ENCODE data around the gene CTU1.

Gene CTU1

DNA sequence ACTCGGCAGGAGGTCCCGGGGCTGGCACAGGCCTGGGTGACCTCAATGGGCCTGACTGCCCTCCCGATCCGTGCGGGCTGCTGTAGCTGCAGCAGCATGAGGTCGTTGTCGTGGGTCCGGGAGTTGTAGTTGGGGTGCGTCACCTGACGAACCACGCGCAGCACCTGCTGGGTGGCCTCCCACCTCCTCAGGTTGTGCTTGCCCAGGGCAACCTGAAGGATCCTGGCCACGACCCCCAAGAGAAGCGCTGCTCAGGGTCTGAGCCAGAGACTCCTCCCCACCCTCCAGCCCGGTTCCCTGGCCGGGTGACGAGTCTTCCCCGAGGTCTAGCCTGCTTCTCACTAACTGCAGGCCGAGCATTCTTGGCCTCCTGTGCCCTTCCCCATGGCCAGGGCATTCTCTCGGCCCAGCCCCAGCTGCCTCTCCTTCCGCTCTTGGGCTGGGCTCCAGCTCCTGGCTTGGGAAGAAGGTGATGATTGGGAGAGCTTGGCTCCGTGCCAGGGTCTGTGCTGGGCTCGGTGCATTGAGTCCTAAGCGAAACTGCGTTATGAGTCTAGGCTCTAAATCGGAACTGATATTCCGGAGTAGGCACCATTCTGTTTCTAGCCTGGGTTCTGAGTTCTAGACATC lies 28.6 kb downstream of the CTU1 start:
- no peak for DNase-seq

DNA sequence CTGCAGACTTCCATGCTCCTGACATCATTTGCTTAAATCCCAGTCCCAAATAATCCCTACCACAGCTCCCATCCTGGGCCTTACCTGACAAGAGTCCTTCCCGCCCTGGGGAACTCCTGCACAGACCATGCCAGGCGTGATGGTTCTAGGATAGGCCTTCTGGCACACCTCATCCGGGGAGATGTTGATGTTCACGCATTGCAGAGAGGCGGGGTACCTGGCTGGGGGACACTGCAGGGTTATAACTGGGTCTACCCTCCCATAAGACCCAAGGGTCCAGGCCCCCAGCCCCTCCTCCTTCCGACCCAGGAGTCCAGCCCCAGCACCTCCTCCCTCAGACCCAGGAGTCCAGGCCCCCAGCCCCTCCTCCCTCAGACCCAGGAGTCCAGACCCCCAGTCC lies 29.5 kb downstream of the CTU1 start:
- no peak for DNase-seq

DNA sequence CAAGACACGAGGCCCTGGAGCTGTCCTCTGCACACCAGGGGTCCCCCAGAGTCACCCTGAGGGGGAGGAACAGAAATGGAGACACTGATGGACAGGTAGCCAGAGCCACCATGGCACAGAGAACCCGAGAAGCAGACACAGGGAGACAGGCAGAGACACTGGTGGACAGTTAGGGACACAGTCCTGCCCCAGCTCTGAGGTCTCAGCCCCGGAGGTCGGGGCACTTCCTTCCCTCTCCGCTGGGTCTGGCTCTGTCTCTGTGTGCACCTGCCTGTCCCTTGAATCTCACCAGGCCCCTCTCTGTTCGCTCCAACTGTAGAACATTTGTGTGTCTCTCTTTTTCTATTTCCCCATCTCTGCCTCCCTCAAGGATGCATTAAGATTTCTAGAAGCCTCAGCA lies 30.1 kb downstream of the CTU1 start:
- DNase-seq: no peak

DNA sequence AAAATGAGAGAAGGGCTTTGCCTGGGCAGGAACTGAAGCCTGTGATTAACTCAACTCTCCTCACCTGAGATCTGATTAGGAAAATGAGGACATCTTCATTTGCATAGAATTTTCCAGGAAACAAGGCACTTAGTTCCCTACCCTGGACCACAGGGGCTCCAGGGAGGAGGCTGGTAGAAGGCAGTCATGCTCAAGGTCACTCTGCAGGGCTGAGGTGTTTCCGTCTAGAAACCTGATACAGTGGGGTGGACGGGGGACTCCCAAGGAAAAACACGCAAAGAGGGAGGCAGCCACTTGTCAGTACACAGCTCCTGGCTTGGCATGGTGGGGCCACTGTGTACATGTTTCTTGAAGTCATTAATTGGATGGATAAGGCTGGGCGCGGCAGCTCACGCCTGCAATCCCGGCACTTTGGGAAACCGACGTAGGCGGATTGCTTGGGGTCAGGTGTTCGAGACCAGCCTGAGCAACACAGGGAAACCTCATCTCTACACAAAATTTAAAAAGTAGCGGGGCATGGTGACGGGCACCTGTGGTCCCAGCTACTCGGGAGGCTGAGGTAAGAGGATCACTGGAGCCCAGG lies 31.5 kb downstream of the CTU1 start:
- DNase-seq: no peak

DNA sequence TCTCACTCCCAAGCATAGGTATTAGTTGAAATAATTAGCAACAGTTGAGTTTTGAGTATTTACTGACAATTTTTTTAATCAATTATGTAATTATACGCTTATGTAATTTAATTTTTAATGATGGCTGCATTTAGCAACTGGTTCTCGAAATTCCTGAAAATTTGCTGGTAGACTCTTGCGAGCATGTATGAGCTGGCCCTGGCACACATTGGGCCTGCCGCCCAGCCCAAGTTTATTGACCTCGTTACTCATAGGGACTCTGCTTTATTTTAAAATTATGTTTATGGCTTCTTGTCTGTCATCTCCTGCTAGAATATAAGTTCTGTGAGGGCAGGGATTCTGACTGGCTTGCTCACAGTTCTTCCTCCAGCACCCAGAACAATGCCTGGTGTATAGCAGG lies 32.2 kb downstream of the CTU1 start:
- DNase-seq: no peak

DNA sequence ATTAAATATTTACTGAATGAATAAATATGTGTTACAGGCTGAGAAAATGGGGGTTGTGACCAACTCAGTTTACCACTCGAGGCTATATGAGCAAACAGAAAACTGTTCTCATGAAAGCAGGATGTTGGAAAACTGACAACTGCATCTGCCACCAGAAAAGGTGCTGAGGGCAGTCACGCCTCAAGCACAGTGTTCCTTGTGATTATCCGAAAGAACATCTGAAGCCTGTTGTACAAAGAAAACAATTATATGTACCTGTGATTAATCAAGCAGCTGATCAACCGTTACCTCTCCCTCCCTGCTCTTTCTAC lies 37.2 kb downstream of the CTU1 start:
- no peak for DNase-seq

DNA sequence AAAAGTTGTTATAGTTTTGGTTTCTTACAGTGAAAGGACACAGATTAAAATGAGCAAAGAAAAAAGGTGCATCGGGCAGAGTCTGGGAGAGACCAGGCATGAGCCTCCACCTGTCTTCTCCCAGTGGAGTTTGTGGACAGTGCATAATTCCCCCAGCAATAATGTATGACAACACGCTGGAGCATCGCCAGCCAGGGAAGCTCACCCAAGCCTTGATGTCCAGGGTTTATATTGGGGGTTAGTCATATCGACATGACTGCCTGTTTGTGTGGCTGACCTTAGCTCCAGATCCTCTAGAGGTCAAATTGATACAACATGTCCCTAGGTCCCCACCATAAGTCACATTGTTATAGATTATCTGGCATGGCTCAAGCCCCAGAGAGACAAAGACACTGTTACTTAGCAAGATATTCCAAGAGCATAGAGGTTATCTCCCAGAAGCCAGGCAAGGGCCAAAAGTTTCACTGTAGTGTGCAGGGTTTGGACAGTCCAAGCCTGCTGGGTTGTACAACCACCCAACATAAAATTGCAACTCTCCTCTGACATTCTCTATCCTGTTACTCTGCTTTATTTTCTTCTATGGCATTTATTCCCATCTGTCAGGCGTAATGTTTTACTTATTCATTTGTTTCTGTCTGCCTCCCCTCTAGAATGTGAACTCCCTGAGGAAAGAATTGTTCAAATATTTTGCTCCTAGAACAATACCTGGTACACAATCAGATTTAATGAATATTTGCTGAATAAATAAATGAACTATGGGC lies 37.7 kb downstream of the CTU1 start:
- no peak for DNase-seq

DNA sequence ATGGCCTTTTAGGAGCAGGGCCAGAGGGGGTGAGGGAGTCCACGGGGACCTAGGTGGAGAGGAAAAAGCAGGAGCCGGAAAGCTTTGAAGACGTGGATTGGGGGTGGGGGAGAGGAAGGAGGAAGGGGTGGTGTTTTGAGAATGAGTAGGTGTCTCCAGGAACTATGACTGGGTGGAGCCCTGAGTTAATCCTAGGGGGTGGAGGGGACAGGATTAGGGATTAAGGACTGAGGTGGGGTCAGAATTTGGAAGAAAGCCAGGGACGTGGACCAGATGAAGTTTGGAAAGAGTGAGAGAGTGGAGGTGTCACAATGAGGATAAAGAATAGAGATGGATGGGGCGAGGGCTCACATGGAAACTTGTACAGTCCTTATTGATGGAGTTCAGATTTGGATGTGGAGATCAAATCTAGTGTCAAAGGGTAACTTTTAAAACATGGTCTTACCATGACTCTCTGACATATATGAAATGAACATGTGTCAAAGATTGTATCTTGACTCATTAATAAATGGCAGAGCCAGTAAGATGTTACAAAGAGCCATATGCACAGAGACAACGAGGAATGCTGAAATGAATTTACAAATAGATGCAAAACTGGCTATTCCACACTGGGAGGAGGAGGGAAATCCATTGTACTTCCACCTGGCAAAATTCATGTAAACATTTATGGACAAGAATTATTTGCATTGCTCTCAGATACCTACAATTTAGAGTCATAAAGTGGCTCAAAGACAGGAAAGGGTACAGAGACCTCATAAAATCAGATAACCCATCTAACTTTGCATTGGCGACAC lies 41.6 kb downstream of the CTU1 start:
- no peak for DNase-seq

DNA sequence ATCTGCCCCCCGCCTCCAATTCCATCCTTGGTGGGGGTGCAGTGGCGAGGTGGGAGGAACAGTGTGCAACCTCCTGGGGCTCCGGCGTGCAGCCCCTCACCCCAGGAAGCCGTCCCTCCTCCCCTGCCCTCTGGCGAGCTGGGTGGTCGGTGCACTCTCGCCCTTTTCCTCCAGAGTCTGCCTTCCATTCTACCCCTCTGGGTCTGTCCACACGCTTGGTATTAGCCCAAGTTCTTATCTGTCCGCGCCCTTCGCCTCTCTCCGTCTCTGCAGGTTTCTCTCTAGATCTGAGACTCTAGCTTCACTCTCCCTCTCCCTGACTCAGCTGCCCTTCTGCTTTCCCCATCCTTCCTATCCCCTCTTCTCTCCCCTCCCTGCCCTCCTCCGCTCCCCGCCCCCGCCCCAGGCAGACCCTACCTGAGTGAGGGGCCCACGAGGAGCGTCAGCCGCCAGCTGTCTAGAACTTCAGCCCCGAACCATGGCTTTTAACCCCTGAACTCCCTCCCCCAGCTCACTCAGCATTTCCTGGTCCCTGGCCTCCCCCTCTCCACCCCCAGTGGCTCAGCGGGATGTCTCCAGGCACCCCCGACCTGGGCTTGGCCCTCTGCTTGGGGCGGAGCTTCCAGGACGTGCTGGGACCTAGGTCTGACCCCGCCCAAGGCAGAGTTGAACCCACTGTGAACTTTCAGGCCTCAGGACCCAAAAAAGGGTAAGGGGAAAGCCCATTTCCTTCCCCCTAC lies 42.8 kb downstream of the CTU1 start:
- no peak for DNase-seq

DNA sequence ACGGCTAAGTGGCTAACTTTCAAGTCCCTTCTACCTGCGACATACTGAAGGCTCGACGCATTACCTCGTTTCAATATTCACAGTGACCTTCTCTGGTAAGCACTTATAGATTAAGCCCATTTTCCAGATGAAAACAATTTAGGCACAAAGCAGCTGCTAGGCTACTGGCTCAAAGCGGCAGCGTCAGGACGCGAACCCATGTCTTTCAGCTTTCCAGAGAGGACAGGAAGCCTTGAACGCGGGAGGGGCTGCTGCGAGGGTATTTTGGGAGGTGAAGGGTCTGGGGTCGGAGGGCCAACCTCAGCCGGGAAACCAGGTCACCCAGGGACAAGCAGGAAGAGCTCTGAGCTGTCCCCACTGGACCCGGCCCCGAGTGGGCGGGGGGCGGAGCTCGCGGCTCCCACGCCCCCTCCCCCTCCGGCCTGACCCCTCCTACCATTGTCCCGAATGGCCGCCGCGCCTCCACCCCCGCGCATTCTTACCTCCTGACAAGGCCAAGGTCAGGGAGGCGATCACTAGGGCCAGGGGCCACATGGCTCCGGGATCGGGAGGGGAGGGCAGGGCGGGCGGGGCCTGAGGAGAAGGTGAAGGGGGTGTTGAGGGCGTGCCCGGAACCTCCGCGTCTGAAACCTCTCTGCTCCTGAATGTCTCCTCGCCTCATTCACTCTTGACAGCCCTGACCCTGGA lies 43.5 kb downstream of the CTU1 start, which contains the start of gene KLK13:
Gene KLK13, minus strand, starts transcription at position 559 of the 687 bp plus-strand sequence. Its CDS starts 25 bp downstream, at position 534.
- no peak for DNase-seq

DNA sequence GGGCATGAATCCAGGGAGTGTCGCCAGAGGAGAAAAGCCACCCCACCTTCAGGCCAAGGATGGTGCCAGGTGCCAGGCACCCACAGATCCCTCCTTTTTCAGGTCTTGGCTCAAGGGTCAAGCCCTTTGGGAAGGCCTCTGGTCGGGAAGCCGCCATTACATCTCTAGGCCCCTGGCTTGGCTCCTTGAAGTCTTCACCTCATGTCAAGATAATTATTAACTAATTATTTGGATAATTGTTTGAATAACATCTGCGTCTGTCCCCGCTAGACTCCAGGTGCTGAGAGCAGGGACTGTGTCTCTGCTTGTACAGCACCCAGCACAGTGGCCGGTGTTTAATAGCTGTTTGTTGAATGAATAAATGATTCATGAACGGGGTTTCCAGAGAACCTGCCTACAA lies 44.5 kb downstream of the CTU1 start:
- DNase-seq: no peak

DNA sequence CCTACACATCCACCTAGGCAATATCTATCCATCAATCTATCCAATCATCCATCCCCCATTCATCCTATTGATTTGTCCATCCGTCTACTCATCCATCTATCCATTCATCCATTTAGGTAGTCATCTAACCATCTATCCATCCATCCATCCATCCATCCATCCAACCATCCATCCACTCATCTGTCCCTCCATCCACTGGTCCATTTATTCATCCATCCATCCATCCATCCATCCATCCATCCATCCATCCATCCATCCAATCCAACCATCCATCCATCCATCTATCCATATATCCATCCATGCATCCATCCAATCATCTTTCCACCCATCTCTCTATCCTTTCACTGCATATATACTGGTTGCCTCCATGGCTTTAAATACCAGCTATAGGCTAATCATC lies 47.2 kb downstream of the CTU1 start:
- no peak for DNase-seq

DNA sequence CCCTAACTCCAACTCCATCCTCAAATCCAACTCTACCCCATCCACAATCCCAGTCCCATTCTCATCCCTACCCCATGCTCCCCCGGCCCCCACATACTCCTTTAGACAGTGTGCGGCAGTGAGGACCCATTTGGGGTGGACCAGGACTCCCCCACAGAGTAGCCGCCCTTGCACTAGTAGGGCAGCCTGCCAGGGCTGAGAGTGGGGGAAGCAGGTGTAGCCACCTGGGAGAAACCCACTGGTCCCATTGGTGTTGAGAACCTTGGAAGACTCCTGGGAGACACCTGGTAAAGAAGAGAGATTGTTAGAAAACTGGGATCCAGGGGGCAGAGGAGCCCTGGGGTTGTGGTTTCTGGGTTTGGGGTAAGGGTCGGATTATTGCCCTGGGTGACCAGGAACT lies 47.9 kb downstream of the CTU1 start:
- no peak for DNase-seq

DNA sequence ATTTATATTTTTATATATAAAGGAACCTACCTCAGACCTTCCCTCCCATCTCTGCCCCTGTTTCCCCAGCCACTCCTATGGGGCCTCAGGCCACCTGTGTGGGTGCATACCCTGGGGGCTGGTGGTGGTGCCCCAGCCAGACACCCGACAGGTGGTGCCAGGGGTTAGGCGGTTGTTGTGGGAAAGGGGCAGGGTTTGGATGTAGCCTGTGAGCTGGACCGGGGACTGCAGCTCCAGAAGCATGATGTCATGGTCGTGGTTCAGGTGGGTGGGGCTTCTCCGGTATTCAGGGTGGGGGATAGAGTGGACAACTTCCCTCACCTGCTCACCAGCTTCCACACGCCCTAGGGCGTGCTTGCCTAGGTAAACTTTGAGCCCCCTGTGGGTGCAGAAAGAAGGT lies 48.5 kb downstream of the CTU1 start:
- no peak for DNase-seq

DNA sequence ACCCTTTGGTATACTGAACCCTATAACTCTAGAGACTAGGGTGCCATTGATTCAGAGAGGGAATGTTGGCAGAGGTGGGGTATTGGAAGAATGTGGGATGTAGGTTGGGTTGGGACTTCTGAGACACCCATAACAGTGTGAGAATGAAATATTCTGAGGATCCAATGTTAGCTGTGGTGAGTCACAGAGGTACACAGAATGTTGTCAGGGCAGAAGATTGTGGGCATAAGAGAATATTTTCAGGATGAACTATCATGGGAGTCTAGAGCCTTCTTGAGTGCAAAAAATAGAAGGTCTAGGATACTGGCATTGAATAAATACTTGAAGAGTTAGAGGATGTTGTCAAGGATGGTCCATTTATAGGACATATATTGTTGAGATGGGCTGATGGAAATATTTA lies 52.3 kb downstream of the CTU1 start:
- no peak for DNase-seq

Measured in activated naive CD4-positive, alpha-beta T cell treated with Interleukin-2 at 50 U/mL for 16 hours (primary cell).